ENCODE data around the gene PIRT.

Gene PIRT

GRCh38 chr17:10785295-10785694 lies 52.6 kb downstream of the PIRT start:
- DNase-seq: no peak

DNA sequence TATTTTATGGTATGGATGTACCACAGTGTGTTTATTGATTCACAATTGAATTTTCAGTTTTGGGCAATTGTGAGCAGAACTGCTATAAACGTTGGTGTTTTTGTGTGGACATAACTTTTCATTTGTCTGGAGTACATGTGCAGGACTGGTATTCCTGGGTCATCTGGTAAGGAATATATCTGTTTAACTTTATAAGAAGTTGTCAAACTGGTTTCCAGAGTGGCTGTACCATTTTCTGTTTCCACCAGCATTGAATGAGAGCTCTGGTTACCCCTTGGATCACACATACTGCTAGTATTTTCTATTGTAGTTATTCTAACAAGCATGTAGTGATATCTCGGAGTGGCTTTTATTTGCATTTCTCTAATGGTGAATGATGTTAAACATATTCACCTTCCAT lies 58.3 kb downstream of the PIRT start:
- DNase-seq: no peak

- DNase-seq: no peak
Measured at GRCh38 chr17:10777890-10778289, 60.0 kb downstream of the PIRT start.

DNA sequence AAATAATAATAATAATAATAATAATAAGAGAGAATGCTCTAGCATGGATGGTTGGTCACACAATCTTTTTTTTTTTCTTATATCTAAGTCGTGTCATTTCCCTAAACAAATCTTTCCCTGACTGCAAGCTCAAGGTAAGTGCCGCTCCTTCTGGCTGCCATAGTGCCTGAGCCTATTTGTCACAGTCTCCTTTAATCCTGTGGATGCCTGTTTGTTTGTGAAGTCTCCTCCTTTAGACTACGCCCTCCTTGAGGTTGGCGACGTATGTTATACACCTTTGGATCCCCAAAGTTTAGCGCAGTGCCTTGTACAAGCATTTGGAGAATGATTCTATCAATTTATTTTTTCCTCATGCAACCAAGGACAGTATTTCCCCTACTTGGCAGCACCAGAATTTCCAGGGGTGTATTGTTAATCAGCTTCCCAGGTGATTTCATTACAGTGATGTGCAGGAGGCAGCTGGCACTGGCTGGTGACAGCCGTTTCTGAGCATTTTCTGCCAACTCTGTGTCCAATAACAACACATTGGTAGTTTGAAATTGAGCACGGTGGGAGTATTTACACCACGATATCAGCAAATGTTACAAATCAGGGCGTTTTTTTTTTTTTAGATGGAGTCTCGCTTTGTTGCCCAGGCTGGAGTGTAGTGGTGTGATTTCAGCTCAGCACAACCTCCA lies 60.6 kb downstream of the PIRT start:
- no peak for DNase-seq

DNA sequence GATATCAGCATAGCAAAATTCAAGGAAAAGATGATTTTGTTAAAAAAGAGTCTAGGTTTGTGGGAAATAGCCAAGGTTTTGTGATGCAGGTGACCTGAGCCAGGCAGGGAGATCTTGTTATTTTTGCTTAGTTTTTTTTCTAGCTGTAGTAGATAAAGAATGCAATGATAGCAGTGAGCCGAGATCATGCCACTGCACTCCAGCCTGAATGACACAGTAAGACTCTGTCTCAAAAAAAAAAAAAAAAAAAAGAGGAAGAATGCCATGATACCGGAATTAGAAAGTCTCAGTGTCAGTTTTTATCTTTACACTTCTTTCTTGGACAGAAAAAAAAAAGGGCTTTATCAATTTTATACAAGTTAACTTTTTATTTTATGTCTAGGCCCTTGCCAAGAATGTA lies 61.5 kb downstream of the PIRT start:
- no peak for DNase-seq

GRCh38 chr17:10775740-10776356 lies 62.0 kb downstream of the PIRT start:
- DNase-seq: no peak

DNA sequence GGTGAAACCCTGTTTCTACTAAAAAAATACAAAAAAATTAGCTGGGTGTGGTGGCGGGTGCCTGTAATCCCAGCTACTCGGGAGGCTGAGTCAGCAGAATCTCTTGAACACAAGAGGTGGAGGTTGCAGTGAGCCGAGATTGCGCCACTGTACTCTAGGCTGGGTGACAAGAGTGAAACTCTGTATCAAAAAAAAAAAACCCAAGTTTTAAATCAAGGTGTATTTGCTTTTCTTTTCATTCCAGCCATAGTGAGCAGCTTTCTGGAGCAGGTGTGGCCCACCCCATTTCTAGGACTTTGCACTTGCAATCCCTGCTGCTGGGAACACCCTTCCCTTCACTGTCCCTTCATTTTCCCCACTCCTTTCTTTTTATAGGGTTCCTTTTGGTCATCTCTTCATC lies 62.8 kb downstream of the PIRT start:
- no peak for DNase-seq

DNA sequence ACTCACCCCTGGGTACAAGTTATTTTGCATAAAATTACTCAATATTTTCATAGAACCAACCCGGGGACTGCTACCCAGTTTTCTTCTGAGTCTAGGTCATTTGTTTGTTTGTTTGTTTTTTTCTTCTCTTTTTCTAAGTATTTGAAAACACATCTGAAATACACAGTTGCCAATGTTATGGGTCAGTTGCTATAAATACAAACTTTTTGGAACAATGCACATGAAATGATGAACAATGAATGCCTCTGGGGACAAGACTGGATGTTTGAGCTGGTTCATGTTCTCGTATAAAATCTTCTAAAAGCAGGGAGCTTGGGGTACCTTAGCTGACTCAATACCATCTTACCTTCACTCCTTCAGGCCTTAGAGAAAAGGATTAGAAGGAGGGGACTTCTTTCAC lies 64.5 kb downstream of the PIRT start:
- no peak for DNase-seq

All from COR-L47 (cell line).